ENCODE data around the gene HTR3D.

DNA sequence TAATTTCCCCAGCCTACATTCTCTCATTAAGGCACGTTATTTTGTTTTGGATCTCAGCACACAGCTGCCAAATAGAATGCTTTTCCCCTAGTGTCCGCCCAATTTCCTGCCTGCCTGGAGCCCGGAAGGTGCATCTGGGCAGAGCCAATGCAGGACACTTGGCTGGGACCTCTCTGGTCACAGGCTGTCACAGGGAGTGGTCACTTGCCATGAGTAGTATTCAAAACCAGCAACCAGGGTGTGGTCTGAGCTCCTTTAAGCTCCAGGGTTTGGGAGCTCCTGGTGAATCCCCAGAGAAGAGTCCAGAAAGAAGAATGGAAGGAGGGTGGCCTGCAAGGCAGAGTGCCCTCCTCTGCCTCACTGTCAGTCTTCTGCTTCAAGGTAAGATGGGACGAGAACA lies 21.2 kb downstream of the HTR3D start, which contains the start of gene HTR3C:
- TF ChIP-seq POLR2A (IDR thresholded peaks at IDR 0.05; ENCODE audit: extremely low read depth, insufficient read length) = no peak
- TF ChIP-seq, protein P1, sequence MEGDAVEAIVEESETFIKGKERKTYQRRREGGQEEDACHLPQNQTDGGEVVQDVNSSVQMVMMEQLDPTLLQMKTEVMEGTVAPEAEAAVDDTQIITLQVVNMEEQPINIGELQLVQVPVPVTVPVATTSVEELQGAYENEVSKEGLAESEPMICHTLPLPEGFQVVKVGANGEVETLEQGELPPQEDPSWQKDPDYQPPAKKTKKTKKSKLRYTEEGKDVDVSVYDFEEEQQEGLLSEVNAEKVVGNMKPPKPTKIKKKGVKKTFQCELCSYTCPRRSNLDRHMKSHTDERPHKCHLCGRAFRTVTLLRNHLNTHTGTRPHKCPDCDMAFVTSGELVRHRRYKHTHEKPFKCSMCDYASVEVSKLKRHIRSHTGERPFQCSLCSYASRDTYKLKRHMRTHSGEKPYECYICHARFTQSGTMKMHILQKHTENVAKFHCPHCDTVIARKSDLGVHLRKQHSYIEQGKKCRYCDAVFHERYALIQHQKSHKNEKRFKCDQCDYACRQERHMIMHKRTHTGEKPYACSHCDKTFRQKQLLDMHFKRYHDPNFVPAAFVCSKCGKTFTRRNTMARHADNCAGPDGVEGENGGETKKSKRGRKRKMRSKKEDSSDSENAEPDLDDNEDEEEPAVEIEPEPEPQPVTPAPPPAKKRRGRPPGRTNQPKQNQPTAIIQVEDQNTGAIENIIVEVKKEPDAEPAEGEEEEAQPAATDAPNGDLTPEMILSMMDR (IDR thresholded peaks at IDR 0.05; ENCODE audit: low read depth, low read length) = no peak
- no peak for TF ChIP-seq MYC (IDR thresholded peaks at IDR 0.05; ENCODE audit: low read depth, low read length)
